ENCODE measurements around the gene TMPRSS7. TPM values are rescaled to one million over a fixed set of nuclear protein-coding genes. Genes with fewer than 3 reads are reported as not detected.

Gene TMPRSS7, protein sequence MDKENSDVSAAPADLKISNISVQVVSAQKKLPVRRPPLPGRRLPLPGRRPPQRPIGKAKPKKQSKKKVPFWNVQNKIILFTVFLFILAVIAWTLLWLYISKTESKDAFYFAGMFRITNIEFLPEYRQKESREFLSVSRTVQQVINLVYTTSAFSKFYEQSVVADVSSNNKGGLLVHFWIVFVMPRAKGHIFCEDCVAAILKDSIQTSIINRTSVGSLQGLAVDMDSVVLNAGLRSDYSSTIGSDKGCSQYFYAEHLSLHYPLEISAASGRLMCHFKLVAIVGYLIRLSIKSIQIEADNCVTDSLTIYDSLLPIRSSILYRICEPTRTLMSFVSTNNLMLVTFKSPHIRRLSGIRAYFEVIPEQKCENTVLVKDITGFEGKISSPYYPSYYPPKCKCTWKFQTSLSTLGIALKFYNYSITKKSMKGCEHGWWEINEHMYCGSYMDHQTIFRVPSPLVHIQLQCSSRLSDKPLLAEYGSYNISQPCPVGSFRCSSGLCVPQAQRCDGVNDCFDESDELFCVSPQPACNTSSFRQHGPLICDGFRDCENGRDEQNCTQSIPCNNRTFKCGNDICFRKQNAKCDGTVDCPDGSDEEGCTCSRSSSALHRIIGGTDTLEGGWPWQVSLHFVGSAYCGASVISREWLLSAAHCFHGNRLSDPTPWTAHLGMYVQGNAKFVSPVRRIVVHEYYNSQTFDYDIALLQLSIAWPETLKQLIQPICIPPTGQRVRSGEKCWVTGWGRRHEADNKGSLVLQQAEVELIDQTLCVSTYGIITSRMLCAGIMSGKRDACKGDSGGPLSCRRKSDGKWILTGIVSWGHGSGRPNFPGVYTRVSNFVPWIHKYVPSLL
- total RNA-seq (2022; extraction: Qiagen RNA extraction) = 0.06 to 0.18 TPM (median 0.09 TPM) in 5 replicates

GRCh38 chr3:112034436-112034835 lies at the start of gene TMPRSS7:
Gene TMPRSS7, plus strand, starts transcription at chr3:112034736. Its CDS starts 110 bp downstream, at chr3:112034846.

DNA sequence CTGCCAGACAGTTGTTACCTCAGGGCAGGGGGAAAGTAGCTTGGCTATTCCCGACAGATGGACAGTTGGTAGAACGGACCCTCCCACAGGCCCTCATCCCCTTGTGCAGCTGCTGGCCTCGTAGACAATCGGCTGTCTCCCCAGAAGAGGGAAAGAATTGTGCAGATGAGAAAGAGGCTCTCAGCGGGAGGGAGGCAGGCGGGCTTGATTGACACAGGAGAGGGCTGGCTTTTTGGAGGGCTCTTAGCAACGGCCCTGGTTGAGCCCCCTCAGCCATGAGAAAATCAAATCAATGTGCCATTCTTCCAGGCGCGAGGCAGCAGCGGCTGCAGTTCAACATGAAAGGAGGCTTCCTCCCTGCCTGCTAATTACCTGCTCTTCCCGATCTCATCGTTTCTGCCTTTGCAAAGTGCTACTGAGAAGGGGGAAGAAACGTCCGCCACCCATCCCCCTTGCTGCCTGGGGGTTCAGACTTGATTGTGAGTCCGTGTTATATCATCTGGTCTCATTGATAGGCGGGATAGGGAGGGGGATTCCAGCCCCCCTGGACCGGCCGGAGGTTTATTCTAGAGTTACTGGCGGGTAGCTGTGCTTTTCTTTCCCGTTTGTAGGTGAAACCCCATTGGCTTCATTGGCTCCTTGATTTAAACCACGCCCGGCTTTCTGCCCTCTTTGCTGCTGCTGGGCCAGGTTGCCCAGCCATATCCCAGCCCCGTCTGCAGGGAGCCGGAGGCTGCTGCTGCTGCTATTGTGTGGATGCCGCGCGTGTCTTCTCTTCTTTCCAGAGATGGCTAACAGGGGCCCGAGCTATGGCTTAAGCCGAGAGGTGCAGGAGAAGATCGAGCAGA lies 35.7 kb upstream of the TMPRSS7 start, which contains the start of gene TAGLN3:
TSS of gene TAGLN3 (plus strand) at position 287 of the 848 bp plus-strand sequence. CDS start at position 788, 501 bp downstream.

DNA sequence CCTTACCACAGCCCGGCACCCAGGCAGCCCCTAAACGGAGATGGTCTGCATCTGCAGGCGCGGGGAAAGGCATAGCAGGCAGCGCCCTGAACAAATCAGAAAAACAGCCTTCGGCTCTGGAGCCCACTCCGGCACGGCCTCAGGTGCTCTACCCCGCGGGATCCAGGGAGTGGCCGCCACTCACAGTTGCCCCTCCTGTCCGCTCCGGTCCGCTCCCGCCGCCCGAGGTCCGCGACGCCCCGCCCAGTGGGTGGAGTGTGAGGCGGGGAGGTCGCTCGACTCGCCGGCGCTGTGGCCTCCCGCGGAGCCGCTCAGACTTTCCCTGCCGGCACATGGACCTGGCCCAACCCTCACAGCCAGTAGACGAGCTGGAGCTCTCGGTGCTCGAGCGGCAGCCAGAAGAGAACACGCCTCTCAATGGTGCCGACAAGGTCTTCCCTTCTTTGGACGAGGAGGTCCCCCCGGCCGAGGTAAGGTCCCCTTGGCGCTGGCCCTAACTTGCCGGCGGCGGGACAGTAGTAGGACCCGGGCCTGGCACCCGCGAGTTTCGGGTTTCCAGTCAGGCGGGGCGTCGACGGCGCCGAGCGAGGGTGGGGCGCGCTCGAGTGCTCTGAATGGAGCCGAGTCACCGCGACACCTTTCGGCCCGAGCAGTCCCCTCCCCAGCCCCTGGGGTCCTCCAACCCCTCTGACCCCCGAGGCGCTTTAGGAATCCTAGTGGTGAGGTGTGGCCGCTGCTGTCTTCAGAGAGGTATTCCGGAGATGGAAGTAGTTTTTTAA lies 51.7 kb downstream of the TMPRSS7 start, which contains the start of gene C3orf52:
TSS of gene C3orf52 (plus strand) at position 314 of the 779 bp plus-strand sequence. CDS start at position 333, 19 bp downstream.

Other genes with a start within 250 kb of the TMPRSS7 start
- 11.4 to 18.8 TPM (median 17.1 TPM) in 5 replicates for gene PHLDB2, start 175.5 kb upstream of the TMPRSS7 start, total RNA-seq (2022; extraction: Qiagen RNA extraction)
- 15.2 to 19.9 TPM (median 17.9 TPM) in 5 replicates for gene ABHD10, start 55.7 kb upstream of the TMPRSS7 start, total RNA-seq (2022; extraction: Qiagen RNA extraction)
- 0.05 TPM in 1 of 5 replicates, not detected in the others for gene TAGLN3, start 35.8 kb upstream of the TMPRSS7 start, total RNA-seq (2022; extraction: Qiagen RNA extraction)
- 8.9 to 12.3 TPM (median 10.6 TPM) in 5 replicates for gene C3orf52, start 51.7 kb downstream of the TMPRSS7 start, total RNA-seq (2022; extraction: Qiagen RNA extraction)
- gene GCSAM, start 98.5 kb downstream of the TMPRSS7 start, total RNA-seq (2022; extraction: Qiagen RNA extraction) = not detected in 5 replicates

All from A549 treated with AZD2906 at 1 μM for 4 hours (cell line).